GM18502 (cell line): Measurements from ENCODE around the gene HYOU1.
"Not testable (repeated sequence)": the region's sequence is repeated elsewhere in the genome, so short reads cannot be mapped to it uniquely, and the experiment has no call there.

Experiments
- ATAC-seq: cut with Tn5 transposase; IDR thresholded peaks from one replicate; pipeline ENCODE4 v1.9.1; 2021; ENCODE audit warnings: mild to moderate bottlenecking; ENCODE audit not compliant: unreplicated experiment, poor library complexity

Gene HYOU1

DNA sequence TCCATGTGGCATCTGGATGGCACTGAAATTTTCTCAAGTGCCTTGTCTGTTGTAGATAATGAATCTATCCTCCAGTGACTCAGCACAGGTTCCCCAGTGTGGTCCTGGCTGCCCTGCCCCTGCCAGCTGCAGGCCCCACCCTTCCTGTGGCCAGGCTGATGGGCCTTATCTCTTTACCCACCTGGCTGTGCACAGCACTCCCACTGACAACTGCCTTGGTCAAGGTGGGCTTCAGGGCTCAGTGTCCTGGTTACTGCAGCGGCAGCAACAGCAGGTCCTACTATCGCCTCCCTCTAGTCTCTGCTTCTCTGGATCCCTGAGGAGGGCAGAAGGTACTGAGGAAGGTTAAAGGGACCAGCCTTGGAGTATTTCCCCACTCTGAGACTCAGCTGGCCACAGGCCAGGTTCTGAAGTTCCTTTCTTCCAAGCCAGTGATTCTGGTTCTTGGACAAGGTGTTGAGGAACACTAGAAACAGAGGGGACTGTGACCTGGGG, 30.8 kb upstream of the HYOU1 start:
- ATAC-seq: no peak

DNA sequence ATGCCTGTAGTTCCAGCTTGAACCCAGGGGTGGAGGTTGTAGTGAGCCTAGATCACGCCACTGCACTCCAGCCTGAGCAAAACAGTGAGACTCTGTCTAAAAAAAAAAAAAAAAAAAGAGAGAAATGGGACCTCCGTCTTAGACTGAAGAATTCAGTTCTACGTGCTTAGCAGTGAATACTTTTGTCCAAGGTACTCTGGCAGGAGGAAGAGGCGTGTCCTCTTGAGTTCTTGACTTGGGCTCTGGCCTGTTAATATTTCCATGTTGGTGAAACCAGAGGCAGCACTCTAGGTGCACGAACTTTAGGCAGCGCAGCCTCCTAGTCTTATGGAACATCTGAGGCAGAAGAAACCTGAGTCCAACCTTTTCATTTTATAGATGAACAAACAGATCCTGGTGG, 30.1 kb upstream of the HYOU1 start:
- ATAC-seq: no peak

- peak; percentile 12 for ATAC-seq
Observed at GRCh38 chr11:119085437-119085847, 28.4 kb upstream of the HYOU1 start.

- peak; percentile 92 for ATAC-seq
Observed at GRCh38 chr11:119084663-119085436, 27.8 kb upstream of the HYOU1 start, which contains the start of gene HMBS. Gene HMBS (plus strand): TSS chr11:119084881. CDS start chr11:119085034, 153 bp downstream.

GRCh38 chr11:119081682-119082260, 24.8 kb upstream of the HYOU1 start:
- no peak for ATAC-seq

- ATAC-seq: no peak
Observed at GRCh38 chr11:119078675-119079420, 21.8 kb upstream of the HYOU1 start.

GRCh38 chr11:119077839-119078238, 20.8 kb upstream of the HYOU1 start:
- ATAC-seq: no peak

GRCh38 chr11:119067371-119068222, 10.6 kb upstream of the HYOU1 start, which contains the start of gene VPS11:
Gene VPS11 (plus strand): TSS chr11:119067818. CDS start chr11:119067824, 6 bp downstream.
- peak; percentile 90 for ATAC-seq

DNA sequence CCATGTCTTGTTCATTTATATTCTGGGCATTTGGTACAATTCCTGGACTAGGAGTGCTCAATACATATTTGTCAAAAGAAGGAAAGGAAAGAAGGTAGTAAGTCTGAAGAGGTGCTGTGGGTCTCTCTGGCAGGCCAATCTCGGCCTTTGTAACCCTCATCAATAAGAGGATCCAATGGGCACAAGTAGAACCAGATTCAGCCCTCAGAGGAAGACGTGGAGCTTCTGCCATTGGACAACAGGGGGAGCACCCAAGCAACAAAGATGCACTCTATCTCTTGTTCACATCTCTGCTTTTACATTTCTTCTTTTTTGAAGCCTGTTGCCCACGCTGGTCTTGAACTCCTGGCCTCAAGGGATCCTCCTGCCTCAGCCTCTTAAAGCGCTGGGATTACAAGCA, 8.4 kb upstream of the HYOU1 start:
- no peak for ATAC-seq

DNA sequence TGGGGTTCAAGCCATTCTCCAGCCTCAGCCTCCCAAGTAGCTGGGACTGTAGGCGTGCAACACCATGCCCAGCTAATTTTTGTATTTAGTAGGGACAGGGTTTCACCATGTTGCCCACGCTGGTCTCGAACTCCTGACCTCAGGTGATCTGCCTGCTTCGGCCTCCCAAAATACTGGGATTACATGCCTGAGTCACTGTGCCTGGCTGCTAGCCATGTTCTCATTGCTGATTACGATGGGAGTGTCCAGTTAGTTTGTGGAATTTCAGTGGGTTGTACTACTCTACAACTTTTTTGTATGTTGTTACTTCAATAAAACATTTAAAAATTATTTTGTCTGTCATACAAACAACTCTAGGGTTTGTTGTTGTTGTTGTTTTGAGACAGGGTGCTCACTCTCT, 5.8 kb upstream of the HYOU1 start:
- ATAC-seq: no peak

DNA sequence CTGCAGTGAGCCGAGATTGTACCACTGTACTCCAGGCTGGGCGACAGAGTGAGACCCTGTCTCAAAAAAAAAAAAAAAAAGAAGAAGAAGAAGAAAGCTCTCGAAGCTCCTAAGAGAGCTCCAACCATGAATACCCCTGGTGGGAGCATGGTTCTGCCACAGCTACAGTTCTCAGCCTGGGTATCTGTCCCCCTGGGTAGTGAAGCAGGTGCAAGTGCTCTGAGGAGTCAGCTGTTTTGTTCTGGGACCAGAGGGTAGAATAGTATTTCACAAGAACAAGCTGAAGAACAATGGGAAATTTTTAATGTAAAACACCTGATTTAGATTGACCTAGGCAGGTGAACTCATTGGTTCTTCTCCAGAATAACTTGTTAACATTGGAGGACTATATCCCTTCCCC, 4.3 kb upstream of the HYOU1 start:
- ATAC-seq: no peak

DNA sequence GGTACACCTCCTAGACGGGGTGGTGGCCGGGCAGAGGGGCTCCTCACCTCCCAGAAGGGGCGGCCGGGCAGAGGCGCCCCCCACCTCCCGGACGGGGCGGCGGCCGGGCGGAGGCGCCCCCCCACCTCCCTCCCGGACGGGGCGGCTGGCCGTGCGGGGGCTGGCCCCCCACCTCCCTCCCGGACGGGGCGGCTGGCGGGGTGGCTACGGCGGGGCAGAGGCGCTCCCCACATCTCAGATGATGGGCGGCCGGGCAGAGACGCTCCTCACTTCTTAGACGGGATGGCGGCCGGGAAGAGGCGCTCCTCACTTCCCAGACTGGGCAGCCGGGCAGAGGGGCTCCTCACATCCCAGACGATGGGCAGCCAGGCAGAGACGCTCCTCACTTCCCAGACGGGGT, 2.1 kb upstream of the HYOU1 start:
- ATAC-seq: not testable (repeated sequence)

DNA sequence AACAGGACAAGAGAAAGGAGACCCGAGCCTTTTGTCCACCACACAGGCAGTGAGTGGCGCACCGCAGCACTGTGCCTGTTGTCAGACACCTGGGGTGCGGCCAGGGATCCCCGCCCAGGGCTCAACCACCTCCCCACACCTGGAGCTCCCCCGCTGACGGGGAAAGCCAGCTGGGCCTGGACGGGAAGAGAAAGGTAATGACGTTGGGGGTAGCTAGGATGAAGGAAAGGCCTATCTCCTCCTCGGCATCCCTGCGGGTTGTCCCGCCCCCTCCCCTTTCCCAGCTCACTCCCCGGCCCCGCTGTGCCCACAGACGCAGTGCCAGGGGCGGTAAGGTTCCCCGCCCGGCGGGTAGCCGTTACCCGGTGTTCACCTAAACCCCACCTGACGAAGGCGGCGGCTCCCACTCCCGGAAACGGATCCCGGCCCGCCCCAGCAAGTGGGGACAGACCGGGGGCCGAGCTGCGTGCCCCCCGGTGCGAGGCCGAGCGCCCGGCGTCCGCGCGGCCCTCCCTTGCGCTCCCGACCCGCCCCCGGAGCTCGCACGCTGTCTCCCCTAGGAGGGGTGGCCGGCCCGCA, 495 bp downstream of the HYOU1 start:
- ATAC-seq: peak; percentile 24

- ATAC-seq: no peak
Observed at GRCh38 chr11:119055901-119056300, 1.1 kb downstream of the HYOU1 start.

GRCh38 chr11:119054418-119054817, 2.6 kb downstream of the HYOU1 start:
- no peak for ATAC-seq

DNA sequence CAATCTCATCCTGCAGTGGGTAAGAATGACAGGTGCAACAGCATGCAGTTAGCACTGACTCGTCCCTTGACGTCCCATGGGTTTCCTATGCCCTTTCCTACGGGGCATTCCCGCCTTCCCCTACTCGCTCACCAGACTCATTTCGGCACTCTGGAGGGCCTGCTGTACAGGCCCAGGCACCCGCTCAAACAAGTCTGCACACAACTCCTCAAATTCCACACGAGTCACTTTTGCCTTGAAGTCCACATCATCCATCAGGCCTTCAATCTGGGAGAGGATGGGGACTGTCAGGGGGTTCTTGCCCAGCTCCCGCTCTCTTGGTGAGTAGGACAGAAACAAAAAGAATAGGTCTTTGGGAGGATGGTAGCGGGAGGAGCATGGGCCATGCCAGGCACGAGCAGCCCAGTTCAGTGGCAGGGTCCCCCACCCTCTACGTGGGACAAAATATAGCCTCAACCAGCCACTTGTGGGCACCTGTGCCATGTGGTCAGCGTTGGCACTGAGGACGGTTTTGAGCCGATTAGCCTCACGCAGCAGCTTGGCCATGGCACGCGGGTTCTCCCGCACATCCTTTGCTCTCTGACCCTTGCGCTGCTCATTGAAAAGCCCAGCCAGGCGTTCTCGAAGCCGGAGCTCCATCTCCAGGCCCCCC, 4.7 kb downstream of the HYOU1 start:
- no peak for ATAC-seq

- peak; percentile 66 for ATAC-seq
Observed at GRCh38 chr11:119051440-119052162, 5.4 kb downstream of the HYOU1 start.

DNA sequence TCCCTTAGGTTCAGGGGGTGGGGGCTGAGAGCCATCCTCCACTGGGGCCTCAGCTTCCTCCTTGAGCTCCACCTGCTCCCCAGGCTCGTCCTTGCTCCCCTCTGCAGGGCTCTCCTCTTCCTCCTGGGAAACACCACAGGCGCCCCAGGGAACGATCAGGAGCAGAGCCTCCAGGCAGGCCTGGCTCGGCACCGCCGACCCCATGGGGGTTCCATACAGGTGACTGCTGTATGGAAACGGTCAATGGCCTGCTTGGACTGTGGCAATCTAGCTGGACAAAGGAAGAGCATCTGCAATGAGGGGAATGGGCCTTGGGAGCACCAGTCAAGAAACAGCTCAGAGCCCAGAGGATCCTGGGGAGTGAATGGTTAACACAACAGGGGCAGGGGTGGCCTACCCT, 7.9 kb downstream of the HYOU1 start:
- ATAC-seq: no peak

- ATAC-seq: no peak
Observed at GRCh38 chr11:119048644-119049043, 8.4 kb downstream of the HYOU1 start.
